Caco-2 (cell line): ENCODE data around the gene MID2. TPM values are rescaled to one million over a fixed set of nuclear protein-coding genes. Genes with fewer than 3 reads are reported as not detected.

Source experiments
- Bru-seq: library from RNA; stranded (reverse); fragments of 400-500 nt; gene quantifications from one replicate; lab custom pipeline; 2021; lab: Mats Ljungman, UMichigan
- BruChase-seq, 2 experiments: library from RNA; stranded (reverse); fragments of 400-500 nt; gene quantifications; one replicate each; lab custom pipeline; 2021; lab: Mats Ljungman, UMichigan
- BruUV-seq: library from RNA; stranded (reverse); fragments of 400-500 nt; replicated peaks from 2 replicates; lab custom pipeline; 2021; lab: Mats Ljungman, UMichigan
- CTCF ChIA-PET: fragments of 300-600 bp; sonication (Branson Sonifier 250); formaldehyde crosslinking; loops from one replicate; lab custom pipeline; 2022; ENCODE audit warnings: antibody characterized with exemption; lab: Charles Lee
- POLR2A ChIA-PET: fragments of 300-600 bp; sonication (Branson Sonifier 250); formaldehyde crosslinking; loops from one replicate; lab custom pipeline; 2022; ENCODE audit warnings: antibody characterized with exemption; lab: Charles Lee
- DNase-seq, 2 experiments: peaks; one replicate each; pipeline versions ENCODE4 v3.0.0 to v3.0.0-alpha.2; 2020 to 2022
- H3K27me3 ChIP-seq: replicated peaks from 2 replicates; pipeline ENCODE4 v1.6.0; 2011; ENCODE audit warnings: low read length; ENCODE audit not compliant: control insufficient read depth, insufficient read depth
- H3K36me3 ChIP-seq: 2 replicates; pipeline ENCODE4 v1.5.1; 2011; ENCODE audit warnings: low read length; ENCODE audit not compliant: control insufficient read depth, insufficient read depth
- H3K4me1 ChIP-seq: fragments of 250-450 bp; sonication (Bioruptor Pico); 2 replicates; pipeline ENCODE4 v1.5.1; 2020; ENCODE audit warnings: mild to moderate bottlenecking
- H3K4me3 ChIP-seq: 2 replicates; pipeline ENCODE4 v1.5.1; 2011; ENCODE audit warnings: low read depth, mild to moderate bottlenecking, control low read depth, low read length
- H3K9me3 ChIP-seq: fragments of 250-450 bp; sonication (Bioruptor Pico); 2 replicates; pipeline ENCODE4 v1.5.1; 2020; ENCODE audit warnings: mild to moderate bottlenecking, moderate library complexity
- H3K27ac Mint-ChIP-seq: one replicate; pipeline ENCODE4 v1.8.0; 2022; ENCODE audit warnings: mixed read lengths; ENCODE audit not compliant: unreplicated experiment
- H3K27me3 Mint-ChIP-seq: one replicate; pipeline ENCODE4 v1.8.0; 2022; ENCODE audit warnings: mixed read lengths; ENCODE audit not compliant: insufficient read depth, unreplicated experiment
- H3K36me3 Mint-ChIP-seq: one replicate; pipeline ENCODE4 v1.8.0; 2022; ENCODE audit warnings: mild to moderate bottlenecking, mixed read lengths; ENCODE audit not compliant: insufficient read depth, unreplicated experiment
- H3K4me1 Mint-ChIP-seq: one replicate; pipeline ENCODE4 v1.8.0; 2022; ENCODE audit warnings: low read depth, mixed read lengths; ENCODE audit not compliant: unreplicated experiment
- H3K4me3 Mint-ChIP-seq: one replicate; pipeline ENCODE4 v1.8.0; 2022; ENCODE audit warnings: mild to moderate bottlenecking, moderate library complexity, mixed read lengths; ENCODE audit not compliant: unreplicated experiment
- H3K9me3 Mint-ChIP-seq: one replicate; pipeline ENCODE4 v1.8.0; 2022; ENCODE audit warnings: mixed read lengths; ENCODE audit not compliant: unreplicated experiment
- CTCF ChIP-seq, 2 experiments: fragments of 200-600 bp in 1 of 2; IDR thresholded peaks; 1 replicate in 1 of 2; 2 replicates in 1 of 2; pipeline versions ENCODE4 v1.5.1 to v1.8.0; 2011 to 2022; ENCODE audit warnings: antibody characterized with exemption in 1 of 2, control low read depth in 1 of 2, inconsistent platforms in 1 of 2, low read depth in 1 of 2, low read length in 1 of 2, mild to moderate bottlenecking in 1 of 2, moderate library complexity in 1 of 2; ENCODE audit not compliant: insufficient read depth in 1 of 2, severe bottlenecking in 1 of 2, unreplicated experiment in 1 of 2
- intact Hi-C: fragments of 100-400 bp; cut with micrococcal nuclease; formaldehyde crosslinking; loops from one replicate; pipeline ENCODE4 v1.10.0; 2022; ENCODE audit not compliant: unreplicated experiment
- long read RNA-seq: library from polyadenylated mRNA; stranded (forward); transcript quantifications from one replicate; pipeline ENCODE4 v2.0.0, GENCODE V29; 2022
- total RNA-seq: library from RNA; stranded (reverse); gene quantifications from 2 replicates; pipeline ENCODE4 v1.2.3, GENCODE V29; 2022

Gene MID2
- total RNA-seq (1.8 and 1.9 TPM in 2 replicates), Bru-seq, nascent RNA (percentile 39 among the genes with signal in this experiment), BruChase-seq, experiment 1, labeled RNA remaining after a 2-hour chase (percentile 32 among the genes with signal in this experiment), BruChase-seq, experiment 2, labeled RNA remaining after a 6-hour chase (percentile 33 among the genes with signal in this experiment)
- long read RNA-seq, partial matches to known transcripts, result 0 of 2 reads
- long read RNA-seq, other reads (novel, unspliced or antisense), result 1 of 2 reads

GRCh38 chrX:107825698-107826237 lies at the start of gene MID2:
Gene MID2, plus strand, starts transcription at chrX:107825866. Its CDS starts 561 bp downstream, at chrX:107826427.
- CTCF ChIA-PET, result no interaction called here
- intact Hi-C loops, result no loop called here
- Mint-ChIP-seq H3K36me3 (no peaks in the 10 kb centered on the region), H3K27ac (no peak within 1 kb of the TSS), H3K4me1 (peaks cover 6% of the 10 kb centered on the region), H3K4me3 (peak within 1 kb of the TSS; percentile 72), H3K27me3 (peaks cover 13% of the 10 kb centered on the region), H3K9me3 (no peaks in the 10 kb centered on the region)
- Histone ChIP-seq H3K36me3 (no peaks in the 10 kb centered on the region), H3K4me3 (peak within 1 kb of the TSS; percentile 50), H3K27me3 (no peaks in the 10 kb centered on the region), H3K4me1 (no peaks in the 10 kb centered on the region), H3K9me3 (no peaks in the 10 kb centered on the region)
- no peak for TF ChIP-seq CTCF (IDR thresholded peaks at IDR 0.05; ENCODE audit: insufficient read depth in 1 of 2, low read depth in 1 of 2, low read length in 1 of 2, severe bottlenecking in 1 of 2, unreplicated experiment in 1 of 2)
- BruUV-seq, result no TSS peak
- DNase-seq, result peak; percentile 43 to 55
- POLR2A ChIA-PET, result no interaction called here

- H3K36me3 Mint-ChIP-seq, result no peaks in the 10 kb centered on the region
- no TSS peak for BruUV-seq
- POLR2A ChIA-PET, result no interaction called here
- Histone ChIP-seq H3K9me3 (no peaks in the 10 kb centered on the region), H3K4me3 (no peak overlapping the region), H3K36me3 (no peaks in the 10 kb centered on the region), H3K4me1 (no peaks in the 10 kb centered on the region), H3K27me3 (no peaks in the 10 kb centered on the region)
- TF ChIP-seq CTCF (IDR thresholded peaks at IDR 0.05; ENCODE audit: insufficient read depth in 1 of 2, low read depth in 1 of 2, low read length in 1 of 2, severe bottlenecking in 1 of 2, unreplicated experiment in 1 of 2), result peak; percentile 52 to 60
- peaks cover 12% of the 10 kb centered on the region for H3K4me1 Mint-ChIP-seq
- peak overlapping the region; percentile 66 for H3K4me3 Mint-ChIP-seq
- H3K27me3 Mint-ChIP-seq, result peaks cover 8% of the 10 kb centered on the region
- no peaks in the 10 kb centered on the region for H3K9me3 Mint-ChIP-seq
- CTCF ChIA-PET, result interaction anchor here (0.6 to 1.5 kb wide), 7 partner anchors 99 to 149 kb away, joined by 3 to 11 read pairs (median 5); partner anchors contain the start of gene PRPS1
- peak; percentile 71 to 72 for DNase-seq
- intact Hi-C loops, result loop anchor here (1.0 to 10.0 kb wide), 6 partner anchors 58 to 750 kb away; no protein-coding TSS in a partner anchor
- no peak overlapping the region for H3K27ac Mint-ChIP-seq
Measured at GRCh38 chrX:107776649-107777535, 48.8 kb upstream of the MID2 start.

GRCh38 chrX:107777536-107777832 lies 48.2 kb upstream of the MID2 start, which contains the start of gene NCBP2L:
Gene NCBP2L, plus strand, starts transcription at chrX:107777733. Its CDS starts 16,488 bp downstream, at chrX:107794221.
- ChIA-PET CTCF (interaction anchor here (0.6 to 1.5 kb wide), 7 partner anchors 100 to 149 kb away, joined by 3 to 11 read pairs (median 5); partner anchors contain the start of gene PRPS1), POLR2A (no interaction called here)
- Mint-ChIP-seq H3K4me3 (peak within 1 kb of the TSS; percentile 66), H3K27ac (no peak within 1 kb of the TSS), H3K9me3 (no peaks in the 10 kb centered on the region), H3K36me3 (no peaks in the 10 kb centered on the region), H3K4me1 (peaks cover 12% of the 10 kb centered on the region), H3K27me3 (peaks cover 8% of the 10 kb centered on the region)
- no peak for DNase-seq
- no TSS peak for BruUV-seq
- Histone ChIP-seq H3K4me3 (no peak within 1 kb of the TSS), H3K4me1 (no peaks in the 10 kb centered on the region), H3K27me3 (no peaks in the 10 kb centered on the region), H3K36me3 (no peaks in the 10 kb centered on the region), H3K9me3 (no peaks in the 10 kb centered on the region)
- TF ChIP-seq CTCF (IDR thresholded peaks at IDR 0.05; ENCODE audit: insufficient read depth in 1 of 2, low read depth in 1 of 2, low read length in 1 of 2, severe bottlenecking in 1 of 2, unreplicated experiment in 1 of 2), result no peak
- intact Hi-C loops, result loop anchor here (1.0 to 10.0 kb wide), 6 partner anchors 59 to 750 kb away; no protein-coding TSS in a partner anchor
